ENCODE data around the gene MBD5. TPM values are rescaled to one million over a fixed set of nuclear protein-coding genes. Genes with fewer than 3 reads are reported as not detected.

The MBD5 gene
- total RNA-seq, 4 donors from 2014 or later = 22.9 to 44.2 (median 40.2) TPM

DNA sequence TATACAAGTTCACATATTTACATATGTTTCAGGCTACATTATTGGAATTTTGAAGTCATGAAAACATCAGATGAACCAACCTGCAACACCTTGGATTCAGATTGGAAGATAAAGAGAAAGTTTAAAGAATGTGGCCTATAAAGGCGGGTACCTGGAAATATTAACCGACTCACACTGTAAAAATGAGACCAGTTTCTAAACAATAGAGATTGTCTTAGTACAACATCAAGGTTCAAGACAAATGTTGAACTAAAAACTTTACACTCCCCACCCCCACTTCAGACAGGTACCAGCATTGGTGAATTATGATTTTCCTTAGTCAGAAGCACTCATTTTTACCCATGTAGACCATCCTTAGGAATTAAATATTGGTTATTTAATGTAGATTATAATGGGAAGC is 437.3 kb downstream of the MBD5 start:
- H3K9me3 ChIP-seq = no peaks in the 10 kb centered on the region
- no peaks in the 10 kb centered on the region for H3K27me3 ChIP-seq
- H3K4me3 ChIP-seq = no peak overlapping the region
- no peak for TF ChIP-seq POLR2A (IDR thresholded peaks at IDR 0.05)
- no peak for TF ChIP-seq CTCF (IDR thresholded peaks at IDR 0.05)
- no peak overlapping the region for H3K27ac ChIP-seq
- no peaks in the 10 kb centered on the region for H3K4me1 ChIP-seq
- DNase-seq = no peak
- H3K36me3 ChIP-seq = no peaks in the 10 kb centered on the region

- no peaks in the 10 kb centered on the region for H3K27me3 ChIP-seq
- H3K4me3 ChIP-seq = no peak overlapping the region
- TF ChIP-seq POLR2A (IDR thresholded peaks at IDR 0.05) (no peak), CTCF (IDR thresholded peaks at IDR 0.05) (no peak)
- H3K27ac ChIP-seq = no peak overlapping the region
- no peaks in the 10 kb centered on the region for H3K36me3 ChIP-seq
- H3K4me1 ChIP-seq = no peaks in the 10 kb centered on the region
- H3K9me3 ChIP-seq = no peaks in the 10 kb centered on the region
- no peak for DNase-seq
Measured at GRCh38 chr2:148459377-148459778, 438.5 kb downstream of the MBD5 start.

GRCh38 chr2:148461876-148462275 is 441.0 kb downstream of the MBD5 start:
- Histone ChIP-seq H3K36me3 (no peaks in the 10 kb centered on the region), H3K27me3 (no peaks in the 10 kb centered on the region), H3K27ac (no peak overlapping the region), H3K4me1 (no peaks in the 10 kb centered on the region), H3K4me3 (no peak overlapping the region), H3K9me3 (no peaks in the 10 kb centered on the region)
- DNase-seq = no peak
- no peak for TF ChIP-seq POLR2A (IDR thresholded peaks at IDR 0.05)
- TF ChIP-seq CTCF (IDR thresholded peaks at IDR 0.05) = no peak

- no peaks in the 10 kb centered on the region for H3K36me3 ChIP-seq
- H3K4me3 ChIP-seq = no peak overlapping the region
- H3K4me1 ChIP-seq = no peaks in the 10 kb centered on the region
- TF ChIP-seq POLR2A (IDR thresholded peaks at IDR 0.05) (no peak), CTCF (IDR thresholded peaks at IDR 0.05) (no peak)
- no peak for DNase-seq
- H3K27ac ChIP-seq = no peak overlapping the region
- H3K9me3 ChIP-seq = no peaks in the 10 kb centered on the region
- no peaks in the 10 kb centered on the region for H3K27me3 ChIP-seq
Measured at GRCh38 chr2:148475626-148476025, 454.7 kb downstream of the MBD5 start.

DNA sequence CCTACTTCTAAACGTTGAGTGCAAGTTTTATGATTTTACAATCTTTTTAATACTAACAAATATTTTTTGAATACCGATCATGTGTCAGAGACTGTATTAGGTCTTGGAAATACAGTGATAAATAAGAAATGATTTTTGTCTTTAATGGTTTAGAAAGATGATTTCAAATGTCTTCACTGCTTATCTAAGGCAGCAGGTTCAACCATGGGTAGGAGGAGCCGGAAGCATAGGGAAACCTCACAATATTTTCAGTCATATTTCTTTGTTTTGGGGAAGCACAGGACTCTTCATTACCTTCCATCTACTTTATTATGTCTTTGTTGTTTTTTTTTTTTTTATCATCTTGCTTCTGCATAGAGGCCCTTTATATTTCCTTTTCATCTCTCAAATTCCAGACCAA is 458.5 kb downstream of the MBD5 start:
- no peaks in the 10 kb centered on the region for H3K27me3 ChIP-seq
- no peak for TF ChIP-seq CTCF (IDR thresholded peaks at IDR 0.05)
- TF ChIP-seq POLR2A (IDR thresholded peaks at IDR 0.05) = no peak

DNA sequence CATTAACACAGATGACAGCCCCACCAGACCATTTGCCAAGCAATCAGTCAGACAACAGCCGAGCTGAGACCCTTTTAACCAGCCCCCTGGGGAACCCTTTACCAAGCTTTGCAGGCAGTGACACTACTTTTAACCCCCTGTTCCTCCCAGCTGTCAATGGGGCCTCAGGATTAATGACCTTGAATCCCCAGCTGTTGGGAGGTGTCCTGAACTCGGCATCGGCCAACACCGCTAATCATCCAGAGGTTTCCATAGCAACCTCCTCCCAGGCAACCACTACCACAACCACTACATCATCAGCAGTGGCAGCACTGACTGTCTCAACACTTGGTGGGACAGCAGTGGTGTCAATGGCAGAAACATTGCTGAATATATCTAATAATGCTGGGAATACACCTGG is 462.8 kb downstream of the MBD5 start:
- TF ChIP-seq POLR2A (IDR thresholded peaks at IDR 0.05) (no peak), CTCF (IDR thresholded peaks at IDR 0.05) (no peak)
- no peaks in the 10 kb centered on the region for H3K27me3 ChIP-seq
- H3K4me1 ChIP-seq = no peaks in the 10 kb centered on the region
- no peak for DNase-seq
- H3K4me3 ChIP-seq = no peak overlapping the region
- H3K27ac ChIP-seq = no peak overlapping the region
- no peaks in the 10 kb centered on the region for H3K36me3 ChIP-seq
- H3K9me3 ChIP-seq = no peaks in the 10 kb centered on the region

More for the DNA sequence above, 458.5 kb downstream of the MBD5 start:
- no peak for DNase-seq
- Histone ChIP-seq H3K4me3 (no peak overlapping the region), H3K27ac (no peak overlapping the region), H3K9me3 (no peaks in the 10 kb centered on the region), H3K36me3 (no peaks in the 10 kb centered on the region), H3K4me1 (no peaks in the 10 kb centered on the region)

Data from Peyer's patch (tissue), 4 donors.